Measurements from ENCODE around the gene CDC42EP2.

Gene CDC42EP2

GRCh38 chr11:65298131-65298535 is 16.5 kb upstream of the CDC42EP2 start:
- DNase-seq (ENCODE audit: low spot score): peak; percentile 63

DNA sequence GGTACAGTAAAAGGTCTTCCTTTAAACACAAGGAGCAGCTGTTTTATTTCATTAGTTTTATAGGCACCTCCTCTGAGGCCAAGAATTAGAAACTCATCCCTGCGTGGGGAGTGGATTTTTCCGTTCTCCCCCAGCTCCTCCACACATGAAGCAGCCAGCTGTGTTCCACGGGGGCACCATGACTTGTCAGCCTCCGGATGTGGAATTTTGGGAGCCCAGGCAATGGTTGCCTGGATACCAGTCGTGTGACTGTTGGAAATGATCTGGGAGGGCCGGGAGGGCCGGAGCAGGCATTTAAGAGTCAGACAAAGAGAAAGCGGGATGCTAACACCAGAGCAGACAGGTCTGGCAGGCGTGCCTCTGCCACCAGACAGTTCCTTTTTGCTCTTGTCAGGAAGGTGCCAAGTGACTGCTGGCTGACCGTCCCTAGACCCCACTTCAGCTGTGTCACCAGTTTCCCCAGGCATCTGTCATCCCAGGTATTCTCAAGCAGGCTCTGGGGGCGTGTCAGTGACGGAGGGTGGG is 15.9 kb upstream of the CDC42EP2 start:
- DNase-seq (ENCODE audit: low spot score): peak; percentile 84

DNA sequence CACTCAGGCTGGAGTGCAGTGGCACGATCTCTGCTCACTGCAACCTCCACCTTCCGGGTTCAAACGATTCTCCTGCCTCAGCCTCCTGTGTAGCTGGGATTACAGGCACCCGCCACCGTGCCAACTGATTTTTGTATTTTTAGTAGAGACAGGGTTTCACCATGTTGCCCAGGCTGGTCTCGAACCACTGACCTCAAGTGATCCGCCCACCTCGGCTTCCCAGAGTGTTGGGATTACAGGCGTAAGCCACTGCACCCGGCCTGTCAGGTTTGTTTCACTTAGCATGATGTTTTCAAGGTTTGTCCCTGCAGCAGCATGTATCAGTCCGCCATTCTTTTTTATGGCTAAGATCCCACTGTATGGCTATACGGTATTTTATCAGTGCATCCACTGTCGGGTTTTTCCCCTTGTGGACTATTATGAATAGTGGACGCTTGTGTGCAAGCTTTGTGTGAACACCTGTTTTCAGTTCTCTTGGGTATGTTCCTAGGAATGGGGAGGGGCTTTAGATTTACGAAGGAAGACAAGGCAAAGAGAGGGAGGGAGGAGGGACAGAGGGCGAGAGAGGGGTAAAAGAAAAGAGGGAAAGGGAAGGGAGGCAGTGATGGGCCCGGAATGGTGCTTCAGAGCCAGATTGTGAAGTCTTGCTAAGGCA is 13.9 kb upstream of the CDC42EP2 start:
- no peak for DNase-seq (ENCODE audit: low spot score)

DNA sequence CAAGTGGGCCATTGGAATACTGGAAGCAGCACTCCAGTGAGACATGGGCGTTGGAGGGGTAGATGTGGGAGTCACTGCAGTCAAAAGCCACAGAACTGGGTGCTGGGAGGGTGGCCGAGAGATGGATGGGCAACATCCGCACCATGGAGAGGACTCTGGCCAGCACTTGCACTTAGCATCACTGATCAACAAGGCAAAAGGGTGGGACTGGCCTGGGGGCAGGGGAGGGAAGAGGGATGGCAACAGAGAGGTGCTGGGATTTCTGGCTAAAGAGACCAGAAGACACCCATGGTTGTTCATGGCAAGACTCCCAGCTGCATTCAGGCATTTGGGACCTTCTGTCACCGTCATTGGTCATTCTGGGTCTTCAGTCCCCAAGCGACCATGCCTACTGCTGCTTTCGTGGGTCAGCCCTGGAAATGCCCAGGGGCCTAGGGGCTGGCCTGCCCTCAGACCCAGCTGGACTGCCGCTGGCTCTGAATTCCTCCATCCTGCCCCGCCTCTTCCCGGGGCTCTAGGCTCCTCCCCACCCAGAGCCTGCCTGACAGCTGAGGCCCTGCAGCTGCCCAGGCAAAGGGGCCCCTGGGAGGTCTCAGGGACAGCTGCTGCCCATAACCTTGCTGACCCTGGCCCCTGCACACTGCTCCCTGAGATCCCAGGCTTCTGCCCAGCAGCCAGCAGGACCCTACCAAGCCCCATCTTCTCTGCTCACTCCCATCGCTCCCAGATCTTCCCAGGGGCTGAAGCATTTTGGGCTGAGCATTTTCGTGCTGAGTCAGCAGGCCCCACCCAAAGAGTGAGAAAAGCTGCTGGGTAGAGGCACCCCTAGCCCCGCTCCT is 13.0 kb upstream of the CDC42EP2 start:
- DNase-seq (ENCODE audit: low spot score): peak; percentile 49

GRCh38 chr11:65303555-65303954 is 11.1 kb upstream of the CDC42EP2 start:
- DNase-seq (ENCODE audit: low spot score): no peak

DNA sequence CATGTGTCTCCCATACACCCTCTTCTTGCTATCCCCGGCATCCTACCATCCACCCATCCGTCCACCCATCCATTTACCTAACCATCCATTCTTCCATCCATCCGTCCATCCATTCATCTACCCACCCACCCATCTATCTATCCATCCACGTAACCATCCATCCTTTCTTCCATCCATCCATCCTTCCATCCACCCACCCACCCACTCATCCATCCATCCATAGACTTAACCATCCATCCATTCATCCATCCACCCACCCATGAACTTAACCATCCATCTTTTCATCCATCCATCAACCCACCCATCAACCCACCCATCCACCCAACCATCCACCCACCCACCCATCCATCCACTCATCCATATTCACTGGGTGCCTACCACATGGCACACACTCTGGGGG is 10.6 kb upstream of the CDC42EP2 start:
- DNase-seq (ENCODE audit: low spot score): no peak

DNA sequence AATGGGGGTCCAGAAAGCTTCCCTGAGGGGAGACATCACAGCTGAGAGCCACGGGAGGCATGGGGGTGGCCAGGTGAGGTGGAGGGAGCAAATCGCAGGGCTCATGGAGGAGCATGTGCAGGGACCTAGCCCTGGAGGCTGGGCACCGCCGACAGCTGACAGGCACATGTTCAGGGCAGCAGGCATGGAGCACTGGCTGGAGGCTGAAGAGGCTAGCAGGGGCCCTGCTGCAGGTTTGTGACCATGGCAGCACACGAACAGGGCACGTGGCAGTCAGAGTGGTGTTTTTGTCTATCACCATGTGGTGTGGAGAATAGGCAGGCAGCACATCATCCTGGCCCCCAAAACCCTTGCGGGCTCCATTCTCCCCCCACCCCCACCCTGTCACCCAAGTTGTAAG is 10.1 kb upstream of the CDC42EP2 start:
- DNase-seq (ENCODE audit: low spot score): no peak

- DNase-seq (ENCODE audit: low spot score): no peak
These were observed 9.0 kb upstream of the CDC42EP2 start for GRCh38 chr11:65305501-65306268.

- DNase-seq (ENCODE audit: low spot score): no peak
These were observed 7.1 kb upstream of the CDC42EP2 start for GRCh38 chr11:65307298-65308229.

DNA sequence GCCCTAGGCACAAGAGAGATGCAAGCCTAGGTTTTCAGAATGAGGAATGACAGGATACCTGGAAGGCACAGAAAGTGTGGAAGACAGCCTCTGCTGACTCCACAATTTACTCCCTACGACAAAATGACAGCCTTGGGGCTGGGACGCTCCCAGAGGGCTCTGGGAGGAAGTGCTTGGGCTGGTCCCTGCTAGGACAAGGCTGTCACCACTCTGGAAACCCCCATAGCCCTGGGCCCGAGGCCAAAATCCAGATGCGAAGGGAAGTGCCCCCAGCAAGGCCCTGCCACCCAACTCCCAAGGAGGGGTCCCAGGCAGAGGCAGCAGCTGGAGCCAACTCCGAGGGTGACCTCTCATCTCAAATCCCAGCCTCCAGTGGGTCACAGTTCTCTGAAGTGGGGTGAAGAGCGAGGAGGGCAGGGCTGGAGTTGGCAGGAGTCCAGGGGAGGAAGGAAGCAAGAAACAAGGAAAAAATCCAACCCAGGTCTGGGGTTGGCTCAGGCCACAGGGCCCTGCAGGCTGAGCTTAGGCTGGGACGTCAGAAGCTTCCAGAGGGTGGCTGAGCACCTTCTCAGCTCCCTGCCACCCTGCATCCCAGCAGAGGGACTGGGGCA is 6.3 kb upstream of the CDC42EP2 start:
- DNase-seq (ENCODE audit: low spot score): no peak

GRCh38 chr11:65309006-65309405 is 5.7 kb upstream of the CDC42EP2 start:
- DNase-seq (ENCODE audit: low spot score): no peak

DNA sequence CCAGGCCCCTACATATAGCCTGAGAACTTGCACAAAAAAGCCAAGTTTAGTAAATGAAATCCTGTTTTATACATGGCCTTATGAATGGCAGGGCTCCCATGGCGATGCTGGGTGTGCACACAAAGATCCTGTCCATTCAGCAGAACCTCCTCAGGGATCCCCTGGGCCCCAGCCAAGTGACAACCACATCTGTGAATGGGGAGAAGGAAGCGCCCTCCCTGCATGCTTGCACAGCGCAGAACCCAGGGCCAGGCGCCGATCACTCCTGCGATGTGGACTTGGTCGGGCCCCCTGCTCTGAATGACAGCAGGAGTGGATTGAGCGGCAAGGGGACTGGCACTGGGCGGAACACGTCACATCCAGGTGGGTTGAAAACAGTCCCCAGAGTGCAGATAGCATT is 4.5 kb upstream of the CDC42EP2 start:
- DNase-seq (ENCODE audit: low spot score): no peak

DNA sequence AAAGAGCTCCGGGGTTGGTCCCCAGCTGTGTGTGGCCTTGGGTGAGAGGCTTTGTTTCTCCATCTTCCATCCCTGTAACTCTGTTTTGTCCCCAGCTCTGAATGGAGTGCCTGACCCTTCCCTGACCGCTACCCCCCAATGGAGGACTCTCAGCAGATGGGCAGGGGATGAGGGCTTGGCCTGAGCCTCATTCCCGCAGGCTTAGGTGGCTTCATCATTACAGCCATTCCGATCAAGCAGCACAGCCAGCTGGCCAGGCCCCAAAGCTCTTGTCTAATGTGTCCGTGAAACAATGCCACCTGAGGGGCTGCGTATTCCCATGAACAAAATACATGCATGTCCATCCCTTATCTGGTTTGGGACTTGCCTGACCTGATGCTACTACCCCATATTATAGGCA is 3.9 kb upstream of the CDC42EP2 start:
- DNase-seq (ENCODE audit: low spot score): no peak

DNA sequence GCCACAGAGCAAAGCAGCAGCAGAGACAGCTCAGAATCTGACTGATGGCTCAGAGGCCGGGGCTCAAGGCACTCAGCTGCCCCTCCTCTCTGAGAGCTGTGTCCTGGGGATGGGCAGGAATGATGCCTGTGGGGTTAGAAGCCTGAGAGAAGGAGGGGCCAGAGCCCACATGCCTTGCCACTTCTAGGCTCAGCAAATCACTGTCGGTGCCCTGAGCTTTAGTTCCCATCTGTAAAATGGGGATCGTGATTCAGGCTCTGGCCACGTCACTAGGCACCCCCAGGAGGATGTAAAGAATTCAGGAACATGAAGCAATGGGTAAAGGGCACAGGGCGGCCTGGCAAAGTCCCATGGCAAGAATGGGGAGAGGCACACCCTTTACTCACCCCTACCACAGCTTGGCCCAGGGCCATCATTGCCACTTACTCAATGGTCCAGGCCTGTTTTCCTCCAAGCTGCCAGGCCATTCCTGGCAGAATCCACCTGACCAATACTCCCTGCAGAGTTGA is 3.4 kb upstream of the CDC42EP2 start:
- DNase-seq (ENCODE audit: low spot score): no peak

- DNase-seq (ENCODE audit: low spot score): peak; percentile 75
These were observed 669 bp downstream of the CDC42EP2 start for GRCh38 chr11:65315204-65315865.

GRCh38 chr11:65315866-65316226 is 1.2 kb downstream of the CDC42EP2 start:
- DNase-seq (ENCODE audit: low spot score): no peak

DNA sequence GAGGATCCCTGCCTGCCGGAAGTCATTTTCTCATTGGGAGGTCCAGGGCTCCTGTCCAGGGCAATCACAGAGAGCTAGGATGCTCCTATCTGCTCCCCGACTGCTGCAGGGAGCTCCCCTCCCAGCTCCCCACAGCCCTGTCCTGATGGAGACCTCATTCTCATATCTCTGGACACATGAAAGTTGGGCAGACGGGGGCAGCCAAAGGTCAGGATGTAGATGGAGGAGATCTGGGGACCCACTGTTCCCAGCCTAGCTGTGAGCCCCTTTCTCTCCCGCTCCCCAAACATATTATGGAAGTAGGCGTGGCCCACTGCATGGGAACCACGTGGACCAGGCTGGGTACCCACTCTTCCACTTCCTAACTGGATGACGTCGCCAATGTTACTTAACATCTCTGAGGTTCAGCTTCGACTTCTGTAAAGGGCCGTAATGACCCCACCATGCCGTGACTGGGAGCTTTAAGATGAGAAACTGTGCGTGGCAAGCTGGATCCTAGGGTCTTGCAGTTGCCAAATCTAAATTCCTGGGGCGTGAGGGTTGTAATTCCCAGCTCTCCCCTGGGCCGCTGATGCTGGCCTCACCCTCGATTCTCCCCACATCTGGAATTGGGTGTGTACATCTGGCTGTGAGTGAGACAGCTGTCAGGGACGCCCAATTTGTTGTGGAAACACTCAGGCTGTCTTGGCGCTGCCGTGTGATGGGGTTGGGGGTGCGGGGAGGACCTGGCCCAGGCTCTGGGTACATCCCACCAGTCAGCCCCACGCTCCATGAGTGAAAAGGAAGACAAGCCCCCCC is 1.8 kb downstream of the CDC42EP2 start:
- DNase-seq (ENCODE audit: low spot score): no peak

DNA sequence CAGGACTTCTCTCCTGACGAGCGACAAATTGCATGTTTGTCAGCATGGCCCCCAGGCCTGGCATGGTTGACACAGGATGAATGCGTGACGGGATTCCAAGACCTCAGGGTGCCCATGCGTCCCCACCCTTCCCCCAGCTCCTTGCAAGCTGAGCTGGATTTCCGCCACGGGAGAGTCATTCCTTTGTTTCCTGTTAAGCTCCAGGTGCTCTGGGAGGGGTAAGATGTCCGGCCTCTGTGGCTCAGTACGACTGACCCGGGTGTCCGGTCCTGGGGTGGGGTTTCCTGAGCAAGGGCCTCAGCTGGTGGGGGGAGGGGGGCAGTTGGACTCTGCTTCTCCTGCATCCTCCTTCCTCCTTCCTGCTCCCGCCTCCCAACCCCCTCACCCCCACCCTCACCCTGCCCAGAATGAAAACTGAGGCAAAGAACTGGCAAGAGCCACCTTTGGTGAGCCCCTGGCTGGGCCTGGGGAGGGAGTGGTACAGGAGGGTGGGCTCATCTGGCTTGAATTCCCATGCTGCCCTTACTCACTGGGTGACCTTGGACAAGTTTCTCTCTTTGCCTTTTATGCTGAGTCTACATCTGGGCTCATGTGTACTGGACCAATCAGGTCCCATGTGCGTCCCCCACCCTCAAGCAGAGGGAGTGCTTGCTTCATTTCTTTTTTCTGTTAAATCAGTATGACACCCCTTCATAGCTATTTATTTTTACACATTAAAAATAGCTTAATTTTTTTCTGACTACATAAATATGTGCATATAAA is 2.5 kb downstream of the CDC42EP2 start:
- no peak for DNase-seq (ENCODE audit: low spot score)

Data from putamen (tissue), 1 donor.